ENCODE data around the gene EIF4H.
"Not testable (repeated sequence)": the region's sequence is repeated elsewhere in the genome, so short reads cannot be mapped to it uniquely, and the experiment has no call there.

Gene EIF4H

DNA sequence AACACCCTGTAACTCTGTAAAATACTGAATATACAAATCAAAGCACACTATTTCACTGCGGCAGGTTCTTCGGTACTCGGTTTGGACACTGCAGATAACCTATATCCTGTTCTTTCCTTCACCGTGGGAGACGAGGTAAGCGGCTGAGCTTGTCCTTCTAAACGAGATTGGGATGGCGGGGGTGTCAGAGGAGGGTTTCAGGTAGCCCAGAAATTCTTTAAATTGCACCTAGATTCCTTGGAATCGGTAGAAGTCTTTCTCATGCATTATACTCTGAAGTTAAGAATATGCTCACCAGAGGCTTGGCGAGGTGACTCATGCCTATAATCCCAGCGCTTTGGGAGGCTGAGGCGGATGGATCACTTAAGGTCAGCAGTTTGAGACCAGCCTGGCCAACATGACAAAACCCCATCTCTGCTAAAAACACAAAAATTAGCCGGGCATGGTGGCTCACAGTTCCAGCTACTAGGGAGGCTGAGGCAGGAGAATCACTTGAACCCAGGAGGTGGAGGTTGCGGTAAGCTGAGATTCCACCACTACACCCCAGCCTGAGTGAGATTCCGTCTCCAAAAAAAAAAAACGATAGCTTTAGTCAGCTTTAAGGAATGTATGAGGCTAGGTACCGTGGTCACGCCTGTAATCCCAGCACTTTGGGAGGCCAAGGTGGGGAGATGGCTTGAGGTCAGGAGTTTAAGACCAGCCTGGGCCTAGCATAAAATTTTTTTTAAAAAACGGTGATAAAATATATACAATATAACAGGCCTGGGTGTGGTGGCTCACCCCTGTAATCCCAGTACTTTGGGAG is 25.6 kb downstream of the EIF4H start:
- peak; percentile 37 for DNase-seq (ENCODE audit: low spot score)

DNA sequence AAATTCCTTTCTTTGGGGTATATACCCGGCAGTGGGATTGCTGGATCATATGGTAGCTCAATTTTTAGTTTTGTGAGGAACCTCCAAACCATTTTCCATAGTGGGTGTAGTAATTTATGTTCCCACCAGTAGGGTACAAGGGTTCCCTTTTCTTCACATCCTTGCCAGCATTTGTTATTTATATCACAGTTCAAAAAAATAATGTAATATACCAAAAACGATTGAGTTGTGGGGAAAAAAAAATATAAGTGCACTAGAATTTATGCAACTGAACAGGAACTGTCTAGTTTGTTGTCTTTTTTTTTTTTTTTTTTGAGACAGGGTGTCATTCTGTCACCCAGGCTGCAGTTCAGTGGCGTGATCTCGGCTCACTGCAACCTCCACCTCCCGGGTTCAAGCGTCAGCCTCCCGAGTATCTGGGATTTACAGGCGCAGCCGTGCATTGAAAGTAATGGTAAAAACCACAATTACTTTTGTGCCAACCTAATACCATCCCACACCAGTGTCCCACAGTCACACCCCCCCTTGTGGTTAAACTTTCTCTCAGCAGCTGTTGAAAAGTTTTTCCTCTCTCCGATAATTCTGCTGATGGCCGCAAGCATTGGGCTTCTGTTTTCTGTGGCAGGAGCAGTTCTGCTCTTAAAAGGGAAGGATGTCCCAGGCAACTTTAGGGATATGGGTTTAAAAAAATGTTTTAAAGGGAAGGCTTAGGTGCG is 28.8 kb downstream of the EIF4H start:
- DNase-seq (ENCODE audit: low spot score): peak; percentile 83

DNA sequence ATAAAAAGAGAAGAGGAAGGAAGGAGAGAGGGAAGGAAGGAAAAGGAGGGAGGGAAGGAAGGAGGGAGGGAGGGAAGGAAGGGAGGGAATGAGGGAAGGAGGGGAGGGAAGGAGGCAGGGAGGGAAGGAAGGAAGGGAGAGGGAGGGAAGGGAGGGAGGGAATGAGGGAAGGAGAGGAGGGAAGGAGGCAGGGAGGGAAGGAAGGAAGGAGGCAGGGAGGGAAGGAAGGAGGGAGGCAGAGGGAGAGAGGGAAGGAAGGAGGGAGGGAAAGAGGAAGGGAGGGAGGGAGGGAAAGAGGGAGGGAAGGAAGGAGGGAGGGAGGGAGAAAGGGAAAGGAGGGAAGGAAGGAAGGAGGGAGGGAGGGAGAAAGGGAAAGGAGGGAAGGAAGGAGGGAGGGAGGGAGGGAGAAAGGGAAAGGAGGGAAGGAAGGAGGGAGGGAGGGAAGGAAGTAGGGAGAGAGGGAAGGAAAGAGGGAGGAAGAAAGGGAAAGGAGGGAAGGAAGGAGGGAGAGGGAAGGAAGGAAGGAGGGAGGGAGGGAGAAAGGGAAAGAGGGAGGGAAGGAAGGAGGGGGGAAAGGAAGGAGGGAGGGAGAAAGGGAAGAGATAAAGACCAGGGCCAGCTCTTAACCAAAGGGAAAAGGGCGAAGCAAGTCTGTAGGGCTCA is 29.9 kb downstream of the EIF4H start:
- DNase-seq (ENCODE audit: low spot score): no peak

DNA sequence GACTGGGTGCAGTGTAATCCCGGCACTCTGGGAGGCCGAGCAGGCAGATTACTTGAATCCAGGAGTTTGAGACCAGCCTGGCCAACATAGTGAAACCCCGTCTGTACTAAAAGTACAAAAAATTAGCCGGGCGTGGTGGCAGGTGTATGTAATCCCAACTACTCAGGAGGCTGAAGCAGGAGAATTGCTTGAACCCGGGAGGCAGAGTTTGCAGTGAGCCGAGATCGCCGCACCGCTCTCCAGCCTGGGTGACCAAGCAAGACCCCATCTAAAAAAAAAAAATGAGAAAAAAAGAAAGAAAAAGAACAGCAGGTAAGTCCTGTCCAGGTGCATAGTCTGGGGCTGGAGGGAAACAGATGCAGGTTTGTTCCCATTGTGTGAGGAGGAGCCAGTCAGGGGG is 31.9 kb downstream of the EIF4H start:
- not testable (repeated sequence) for DNase-seq (ENCODE audit: low spot score)

DNA sequence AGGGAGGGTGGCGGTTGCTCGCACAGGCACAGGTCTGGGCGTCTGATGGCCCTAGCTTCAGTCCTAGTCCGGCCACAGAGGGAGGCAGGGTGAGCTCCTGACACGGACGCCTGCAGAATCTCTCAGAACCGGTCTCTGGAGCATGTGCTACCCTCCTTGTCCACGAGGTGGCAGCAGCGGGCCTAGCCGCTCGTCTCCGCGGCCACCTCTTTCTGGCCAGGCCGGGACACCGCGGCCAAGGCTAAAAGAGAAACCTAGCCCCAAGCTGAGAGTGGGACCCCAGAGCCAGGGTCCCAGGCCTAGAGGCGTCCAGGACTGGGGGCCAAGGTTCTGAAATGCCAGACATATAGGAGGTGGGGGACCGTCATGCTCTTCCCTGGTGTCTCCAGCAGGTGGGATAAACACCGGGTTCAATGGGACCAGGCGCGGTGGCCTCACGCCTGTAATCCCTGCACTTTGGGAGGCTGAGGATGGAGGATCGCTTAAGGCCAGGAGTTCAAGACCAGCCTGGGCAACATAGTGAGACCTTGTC is 32.5 kb downstream of the EIF4H start:
- peak; percentile 79 for DNase-seq (ENCODE audit: low spot score)

DNA sequence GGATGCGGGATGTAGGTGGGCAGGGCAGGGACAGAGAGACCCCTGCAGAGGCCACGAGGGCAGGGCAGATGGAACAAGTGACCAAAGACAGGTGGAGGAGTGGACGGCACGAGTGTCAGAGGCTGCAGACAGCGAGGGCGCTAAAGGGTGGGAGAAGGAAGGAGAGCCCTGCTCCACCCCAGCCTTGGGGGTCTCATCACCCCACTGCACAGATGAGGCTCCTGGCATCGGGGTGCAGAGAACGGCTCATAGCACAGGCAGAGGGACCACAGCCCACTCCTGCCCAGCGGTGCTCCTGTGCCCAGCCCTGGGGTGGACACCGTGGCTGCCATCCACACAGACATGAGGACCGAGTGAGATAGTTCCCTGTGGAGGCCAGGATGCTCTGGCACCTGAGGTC is 33.4 kb downstream of the EIF4H start:
- no peak for DNase-seq (ENCODE audit: low spot score)

DNA sequence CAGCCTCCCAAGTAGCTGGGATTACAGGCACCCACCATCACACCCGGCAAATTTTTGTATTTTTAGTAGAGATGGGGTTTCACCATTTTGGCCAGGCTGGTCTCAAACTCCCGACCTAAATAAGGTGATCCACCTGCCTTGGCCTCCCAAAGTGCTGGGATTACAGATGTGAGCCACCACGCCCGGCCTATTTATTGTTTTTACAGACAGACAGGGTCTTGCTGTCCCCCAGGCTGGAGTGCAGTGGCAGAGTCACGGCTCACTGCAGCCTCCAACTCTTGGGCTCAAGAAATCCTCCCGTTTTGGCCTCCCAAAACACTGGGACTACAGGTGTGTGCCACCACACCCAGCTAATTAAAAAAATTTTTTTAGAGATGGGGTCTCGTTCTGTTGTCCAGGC is 34.1 kb downstream of the EIF4H start:
- not testable (repeated sequence) for DNase-seq (ENCODE audit: low spot score)

DNA sequence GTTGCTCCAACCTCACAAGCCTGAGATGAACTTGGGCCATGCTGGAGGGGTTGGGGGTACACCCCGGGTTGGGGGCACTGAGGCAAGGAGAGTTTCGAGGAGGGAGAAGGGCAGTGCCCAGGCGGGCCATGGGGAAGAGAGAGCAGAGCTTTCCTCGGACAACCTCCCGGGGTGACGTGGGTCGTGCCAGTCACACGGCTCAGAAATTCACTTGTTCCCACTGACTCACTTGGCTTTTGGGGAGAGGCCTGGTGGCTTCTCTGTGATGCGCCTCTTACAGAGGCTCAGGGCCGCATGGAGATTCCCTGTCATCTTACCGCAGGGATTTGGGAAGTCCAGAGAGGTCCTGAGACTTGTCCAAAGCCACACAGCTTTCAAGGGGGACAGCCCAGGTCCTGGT is 38.5 kb downstream of the EIF4H start:
- DNase-seq (ENCODE audit: low spot score): no peak

DNA sequence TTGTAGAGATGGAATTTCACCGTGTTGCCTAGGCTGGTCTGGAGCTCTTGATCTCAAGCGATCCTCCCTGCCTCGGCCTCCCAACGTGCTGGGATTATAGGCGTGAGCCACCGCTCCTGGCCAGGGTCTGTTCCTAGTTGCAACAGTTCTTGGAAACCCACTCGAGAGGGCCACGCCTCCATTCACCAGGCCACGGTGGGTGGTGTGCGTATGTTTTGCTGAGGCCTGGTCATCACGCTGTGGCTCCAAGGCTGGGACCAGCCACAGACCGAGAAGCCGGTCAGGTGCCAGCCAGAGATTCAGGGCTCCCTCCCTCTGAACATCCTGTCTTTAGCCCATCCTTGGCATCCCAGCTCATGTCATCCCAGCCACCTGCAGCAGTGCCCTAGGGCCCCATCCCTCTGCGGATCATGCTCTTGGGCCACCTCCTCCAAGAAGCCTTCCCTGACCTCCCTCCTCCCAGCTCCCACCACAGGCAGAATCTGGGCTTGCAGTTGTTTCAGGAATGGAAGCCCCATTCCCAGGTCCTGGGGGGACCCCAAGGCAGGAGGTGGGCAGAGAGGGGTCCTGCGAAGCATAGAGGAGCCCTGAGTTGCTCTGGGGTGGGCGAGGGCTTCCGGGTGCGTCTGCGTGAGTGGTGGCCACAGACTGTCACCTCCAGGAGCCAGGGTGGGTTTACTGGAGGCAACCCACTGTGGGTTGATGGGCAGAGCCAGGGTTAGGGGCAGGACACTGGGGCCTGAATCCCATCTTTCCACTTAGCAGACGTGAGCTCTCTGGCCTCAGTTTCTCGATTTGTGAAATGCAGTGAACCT is 40.9 kb downstream of the EIF4H start:
- no peak for DNase-seq (ENCODE audit: low spot score)

DNA sequence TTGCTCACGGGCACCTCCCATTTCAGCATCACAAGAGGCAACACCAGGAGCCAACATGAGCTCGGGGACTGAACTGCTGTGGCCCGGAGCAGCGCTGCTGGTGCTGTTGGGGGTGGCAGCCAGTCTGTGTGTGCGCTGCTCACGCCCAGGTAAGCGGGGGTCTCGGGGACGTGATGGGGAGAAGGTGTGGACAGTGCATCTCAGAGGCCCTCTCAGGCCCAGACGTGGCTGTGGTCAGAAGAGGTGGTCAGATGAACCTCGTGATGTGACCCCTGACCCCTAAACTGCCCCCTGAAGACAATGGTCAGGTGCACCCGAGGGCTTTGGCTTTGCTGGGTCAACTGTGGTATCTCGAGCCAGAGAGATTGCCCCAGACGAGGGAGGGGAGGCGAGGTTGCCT is 41.8 kb downstream of the EIF4H start:
- DNase-seq (ENCODE audit: low spot score): no peak

DNA sequence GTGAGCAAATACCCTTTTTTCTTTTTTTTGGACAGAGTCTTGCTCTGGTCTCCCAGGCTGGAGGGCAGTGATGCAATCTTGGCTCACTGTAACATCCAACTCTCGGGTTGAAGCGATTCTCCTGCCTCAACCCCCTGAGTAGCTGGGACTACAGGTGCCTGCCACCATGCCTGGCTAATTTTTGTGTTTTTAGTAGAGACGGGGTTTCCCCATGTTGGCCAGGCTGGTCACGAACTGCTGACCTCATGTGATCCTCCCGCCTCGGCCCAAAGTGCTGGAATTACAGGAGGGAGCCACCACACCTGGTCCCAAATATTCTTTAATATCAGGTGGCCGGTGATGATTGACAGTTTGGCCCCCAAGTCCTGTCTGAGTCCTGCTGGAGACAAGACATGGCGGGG is 42.2 kb downstream of the EIF4H start:
- no peak for DNase-seq (ENCODE audit: low spot score)

DNA sequence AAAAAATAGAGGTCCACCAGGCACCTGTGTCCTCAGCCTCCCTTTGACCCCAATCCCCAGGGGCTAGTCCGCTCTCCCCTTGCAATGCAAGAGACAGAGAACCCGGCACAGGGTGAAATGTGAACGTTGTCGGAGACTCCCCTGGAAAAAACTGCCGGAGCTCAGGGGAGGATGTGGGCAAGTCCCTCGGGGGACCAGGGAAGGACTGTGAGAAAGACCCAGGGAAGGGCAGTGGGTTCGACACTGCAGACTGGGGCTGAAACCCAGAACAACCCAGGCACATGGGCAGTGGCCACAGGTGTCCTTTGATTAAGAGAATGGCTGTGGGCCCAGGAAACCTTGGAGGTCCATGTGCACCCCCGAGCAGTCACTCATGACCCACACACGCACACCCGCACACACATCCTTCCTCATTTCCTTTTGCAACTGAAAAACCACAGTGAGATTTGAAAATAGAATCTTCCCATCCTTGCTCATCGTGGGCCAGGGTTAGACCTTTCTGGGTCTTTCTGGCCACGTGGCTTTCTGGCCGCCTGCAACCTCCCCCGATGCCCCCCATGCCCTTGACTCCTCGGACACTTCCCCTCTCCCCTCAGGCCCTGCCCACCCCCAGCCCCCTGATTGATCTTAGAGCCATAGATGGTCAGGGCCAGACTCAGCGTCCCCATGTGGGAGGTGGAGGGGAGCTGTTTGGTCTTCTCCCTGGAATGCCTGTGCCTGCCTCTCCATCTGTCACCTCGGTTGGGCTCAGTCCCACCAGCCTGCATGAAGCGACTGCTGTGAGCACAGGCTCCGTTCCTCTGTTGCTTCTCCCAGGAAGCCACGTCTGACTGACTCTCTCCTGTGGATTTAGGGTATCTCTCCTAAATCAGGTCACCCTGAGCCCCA is 43.5 kb downstream of the EIF4H start:
- DNase-seq (ENCODE audit: low spot score): no peak

DNA sequence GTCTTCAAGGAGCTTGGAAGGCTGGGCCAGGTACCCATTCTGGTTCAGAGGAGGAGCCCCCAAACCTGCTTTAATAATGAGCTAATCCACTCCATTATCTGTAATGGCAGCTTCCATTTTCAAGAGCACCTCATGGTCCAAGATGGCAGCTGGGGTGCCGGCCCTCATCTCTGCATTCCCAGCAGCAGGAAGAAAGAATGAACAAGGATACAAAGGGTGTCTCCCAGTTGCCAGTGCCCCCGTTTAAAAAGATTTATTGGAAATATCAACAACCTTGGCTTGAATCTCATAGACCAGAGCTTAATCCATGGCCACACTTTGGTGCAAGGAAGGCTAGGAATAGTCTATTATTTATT is 44.2 kb downstream of the EIF4H start:
- no peak for DNase-seq (ENCODE audit: low spot score)

DNA sequence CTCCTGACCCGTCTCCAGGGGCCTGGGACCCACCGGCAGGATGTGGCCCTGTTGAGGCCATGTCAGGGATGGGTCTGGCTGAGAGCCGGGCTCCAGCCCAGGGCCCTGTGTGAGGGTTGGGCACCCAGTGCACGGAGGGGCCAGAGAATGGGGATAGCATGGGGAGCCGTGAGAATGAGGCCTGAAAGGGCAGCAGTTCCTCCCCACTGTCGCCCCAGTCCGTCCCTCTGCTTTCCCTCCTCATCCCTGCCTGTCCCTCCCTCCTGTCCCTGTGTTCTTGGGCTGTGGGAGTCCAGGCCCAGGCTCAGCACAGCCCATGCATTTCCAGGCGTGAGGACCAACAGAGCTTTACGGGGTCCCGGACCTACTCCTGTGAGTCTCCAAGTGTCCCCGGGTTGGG is 45.3 kb downstream of the EIF4H start:
- no peak for DNase-seq (ENCODE audit: low spot score)

DNA sequence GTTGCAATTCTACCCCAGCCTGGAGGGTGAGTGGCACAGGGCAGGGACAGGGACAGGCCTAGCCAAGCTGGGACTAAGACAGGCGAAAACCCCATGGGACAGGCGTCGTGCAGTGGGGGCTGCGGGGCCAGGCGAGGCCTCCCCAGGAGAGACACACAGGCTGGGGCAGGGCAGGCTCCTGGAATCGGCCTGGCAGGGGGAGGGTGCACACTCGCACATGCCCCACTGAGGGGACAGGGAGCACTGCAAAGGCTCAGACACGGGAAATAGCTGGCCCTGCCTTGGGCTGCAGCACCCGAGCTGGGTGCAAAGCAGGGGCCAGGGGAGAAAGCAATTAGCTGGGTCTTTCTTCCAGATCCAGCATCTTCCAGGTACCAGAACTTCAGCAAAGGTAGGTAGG is 46.1 kb downstream of the EIF4H start:
- DNase-seq (ENCODE audit: low spot score): peak; percentile 36

DNA sequence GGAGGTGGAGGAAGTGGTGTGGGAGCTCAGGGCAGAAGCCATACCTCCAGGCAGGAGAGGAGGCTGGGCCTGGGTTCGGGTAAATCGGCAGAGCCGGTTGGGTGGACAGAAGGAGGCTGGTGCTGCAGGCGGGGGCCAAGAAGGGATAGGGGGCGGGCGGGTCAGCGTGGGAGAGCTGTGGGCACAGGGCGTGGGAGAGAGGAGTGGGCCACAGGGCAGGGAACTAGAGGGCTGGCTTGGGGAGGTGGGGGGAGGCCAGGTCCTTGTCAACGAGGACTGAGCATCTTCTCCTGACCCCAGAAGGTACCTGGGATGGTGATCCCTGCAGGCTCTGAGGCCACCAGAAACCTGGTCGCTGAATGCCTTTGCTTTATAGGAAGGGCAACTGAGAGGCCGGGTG is 47.6 kb downstream of the EIF4H start:
- no peak for DNase-seq (ENCODE audit: low spot score)

DNA sequence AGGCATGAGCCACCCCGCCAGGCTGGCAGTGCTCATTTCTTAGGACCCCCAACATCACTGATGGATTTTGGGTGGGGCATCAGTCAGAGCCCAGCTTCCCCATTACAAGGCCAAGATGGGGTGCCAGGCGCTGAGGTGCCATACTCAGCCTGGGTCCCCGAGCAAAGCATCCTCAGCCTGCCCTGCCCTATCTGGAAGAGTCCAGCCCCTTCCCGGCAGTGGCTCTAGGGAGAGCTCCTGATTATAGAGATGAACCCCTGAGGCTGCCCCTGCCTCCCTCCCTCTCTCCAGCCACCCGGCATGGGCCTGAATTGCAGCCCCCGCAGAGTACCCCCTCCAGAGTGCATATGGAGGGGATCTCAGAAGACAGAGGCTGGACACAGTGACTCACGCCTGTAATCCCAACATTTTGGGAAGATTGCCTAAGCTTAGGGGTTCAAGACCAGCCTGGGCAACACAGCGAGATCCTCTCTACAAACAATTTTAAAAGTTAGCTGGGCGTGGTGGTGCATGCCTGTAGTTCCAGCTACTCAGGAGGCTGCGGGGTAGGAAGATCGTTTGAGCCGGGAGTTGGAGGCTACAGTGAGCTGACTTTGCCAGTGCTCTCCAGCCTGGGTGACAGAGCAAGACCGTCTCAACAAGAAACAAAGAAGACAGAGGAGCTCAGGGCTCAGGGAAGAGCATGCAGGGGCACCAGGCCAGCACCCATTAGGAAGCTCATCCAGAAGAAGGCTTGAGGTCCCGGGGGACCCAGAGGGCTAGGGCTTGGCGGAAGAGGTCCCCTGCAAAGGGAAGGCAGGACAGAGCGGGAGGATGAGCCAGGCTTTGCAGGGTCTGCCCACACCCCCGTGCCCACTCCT is 48.9 kb downstream of the EIF4H start:
- DNase-seq (ENCODE audit: low spot score): no peak

DNA sequence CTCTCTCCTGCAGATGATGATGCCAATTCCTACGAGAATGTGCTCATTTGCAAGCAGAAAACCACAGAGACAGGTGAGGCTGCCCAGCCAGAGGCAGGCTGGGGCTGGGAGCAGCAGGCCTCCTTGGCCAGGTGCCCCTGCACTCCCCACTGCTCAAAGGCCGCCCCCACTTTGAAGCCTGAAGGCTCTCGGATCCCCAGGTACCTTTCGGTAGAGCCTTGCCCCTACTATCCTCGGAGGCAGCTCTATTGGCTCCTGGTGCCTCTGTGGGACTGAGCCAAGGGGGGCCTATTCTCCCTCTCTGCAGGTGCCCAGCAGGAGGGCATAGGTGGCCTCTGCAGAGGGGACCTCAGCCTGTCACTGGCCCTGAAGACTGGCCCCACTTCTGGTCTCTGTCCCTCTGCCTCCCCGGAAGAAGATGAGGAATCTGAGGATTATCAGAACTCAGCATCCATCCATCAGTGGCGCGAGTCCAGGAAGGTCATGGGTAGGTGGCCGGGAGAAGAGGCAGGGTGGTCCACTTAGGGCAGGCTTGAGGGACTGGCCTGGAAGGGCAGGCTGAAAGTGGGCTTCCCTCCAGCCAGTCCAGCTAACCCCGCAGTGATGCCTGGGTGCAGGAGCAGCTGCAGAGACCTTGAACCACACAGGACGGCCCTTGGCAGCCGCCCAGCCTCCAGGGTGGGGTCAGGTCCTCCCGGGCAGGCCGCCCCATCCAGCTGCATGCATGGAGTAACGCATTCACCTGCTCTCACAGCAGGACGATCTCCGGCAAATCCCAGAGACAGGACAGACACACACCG is 49.8 kb downstream of the EIF4H start:
- DNase-seq (ENCODE audit: low spot score): no peak

DNA sequence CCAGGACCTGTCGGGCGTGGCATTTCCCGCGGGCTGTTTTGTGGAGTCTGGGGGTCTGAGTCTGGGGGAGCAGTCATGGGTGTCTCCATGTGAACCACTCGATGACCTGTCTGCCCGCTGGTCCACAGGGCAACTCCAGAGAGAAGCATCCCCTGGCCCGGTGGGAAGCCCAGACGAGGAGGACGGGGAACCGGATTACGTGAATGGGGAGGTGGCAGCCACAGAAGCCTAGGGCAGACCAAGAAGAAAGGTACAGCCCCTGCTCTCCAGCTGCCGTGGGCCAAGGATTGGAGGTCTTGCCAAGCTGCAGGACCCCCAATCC is 50.3 kb downstream of the EIF4H start:
- DNase-seq (ENCODE audit: low spot score): no peak
